Measurements from ENCODE around the gene MDM1.

The MDM1 gene

GRCh38 chr12:68358532-68359485 lies 26.6 kb upstream of the MDM1 start:
- peak; percentile 13 to 36 for DNase-seq (ENCODE audit: low read depth in 1 of 2, low spot score in 1 of 2)

GRCh38 chr12:68356986-68357385 lies 24.8 kb upstream of the MDM1 start:
- DNase-seq (ENCODE audit: low read depth in 1 of 2, low spot score in 1 of 2), result no peak

- DNase-seq (ENCODE audit: low read depth in 1 of 2, low spot score in 1 of 2), result no peak
Observed at GRCh38 chr12:68356060-68356695, 24.0 kb upstream of the MDM1 start.

GRCh38 chr12:68354977-68355541 lies 22.9 kb upstream of the MDM1 start:
- no peak for DNase-seq (ENCODE audit: low read depth in 1 of 2, low spot score in 1 of 2)

GRCh38 chr12:68352067-68352466 lies 19.9 kb upstream of the MDM1 start:
- no peak for DNase-seq (ENCODE audit: low read depth in 1 of 2, low spot score in 1 of 2)

- no peak for DNase-seq (ENCODE audit: low read depth in 1 of 2, low spot score in 1 of 2)
Observed at GRCh38 chr12:68350753-68351152, 18.6 kb upstream of the MDM1 start.

GRCh38 chr12:68349921-68350606 lies 17.9 kb upstream of the MDM1 start:
- no peak for DNase-seq (ENCODE audit: low read depth in 1 of 2, low spot score in 1 of 2)

GRCh38 chr12:68349220-68349621 lies 17.1 kb upstream of the MDM1 start:
- no peak for DNase-seq (ENCODE audit: low read depth in 1 of 2, low spot score in 1 of 2)

- no peak for DNase-seq (ENCODE audit: low read depth in 1 of 2, low spot score in 1 of 2)
Observed at GRCh38 chr12:68348419-68348818, 16.3 kb upstream of the MDM1 start.

GRCh38 chr12:68345763-68346162 lies 13.6 kb upstream of the MDM1 start:
- DNase-seq (ENCODE audit: low read depth in 1 of 2, low spot score in 1 of 2), result no peak

GRCh38 chr12:68344126-68344525 lies 12.0 kb upstream of the MDM1 start:
- no peak for DNase-seq (ENCODE audit: low read depth in 1 of 2, low spot score in 1 of 2)

GRCh38 chr12:68342966-68343365 lies 10.8 kb upstream of the MDM1 start:
- DNase-seq (ENCODE audit: low read depth in 1 of 2, low spot score in 1 of 2), result no peak

- no peak for DNase-seq (ENCODE audit: low read depth in 1 of 2, low spot score in 1 of 2)
Observed at GRCh38 chr12:68341822-68342221, 9.7 kb upstream of the MDM1 start.

GRCh38 chr12:68340404-68341270 lies 8.5 kb upstream of the MDM1 start:
- DNase-seq (ENCODE audit: low read depth in 1 of 2, low spot score in 1 of 2), result no peak

- DNase-seq (ENCODE audit: low read depth in 1 of 2, low spot score in 1 of 2), result no peak
Observed at GRCh38 chr12:68336889-68337303, 4.7 kb upstream of the MDM1 start.

GRCh38 chr12:68335462-68335861 lies 3.3 kb upstream of the MDM1 start:
- no peak for DNase-seq (ENCODE audit: low read depth in 1 of 2, low spot score in 1 of 2)

- no peak for DNase-seq (ENCODE audit: low read depth in 1 of 2, low spot score in 1 of 2)
Observed at GRCh38 chr12:68334132-68334531, 2.0 kb upstream of the MDM1 start.

- DNase-seq (ENCODE audit: low read depth in 1 of 2, low spot score in 1 of 2), result no peak
Observed at GRCh38 chr12:68332728-68333630, 817 bp upstream of the MDM1 start.

- no peak for DNase-seq (ENCODE audit: low read depth in 1 of 2, low spot score in 1 of 2)
Observed at GRCh38 chr12:68331500-68331868, 678 bp downstream of the MDM1 start.

- no peak for DNase-seq (ENCODE audit: low read depth in 1 of 2, low spot score in 1 of 2)
Observed at GRCh38 chr12:68327896-68328295, 4.3 kb downstream of the MDM1 start.

All from activated T-helper 1 cell treated with anti-CD3 and anti-CD28 coated beads, Interleukin-2, amount 50 U/mL, for 16 hours (primary cell).